Hepatocyte (in vitro differentiated cells): ENCODE measurements around the gene METRNL. TPM values are rescaled to one million over a fixed set of nuclear protein-coding genes. Genes with fewer than 3 reads are reported as not detected.

Source experiments
- DNase-seq: peaks from one replicate; pipeline ENCODE4 v3.0.0-alpha.2; 2016; ENCODE audit warnings: low spot score
- H2AFZ ChIP-seq: fragments of 200-600 bp; sonication (generic); 2 replicates; pipeline ENCODE4 v1.6.0; 2016; ENCODE audit warnings: antibody characterized with exemption, mild to moderate bottlenecking
- H3K27ac ChIP-seq: fragments of 200-600 bp; sonication (generic); 2 replicates; pipeline ENCODE4 v1.5.1; 2016; ENCODE audit warnings: mild to moderate bottlenecking
- H3K27me3 ChIP-seq: fragments of 200-600 bp; sonication (generic); 2 replicates; pipeline ENCODE4 v1.6.1; 2016
- H3K36me3 ChIP-seq: fragments of 200-600 bp; sonication (generic); replicated peaks from 2 replicates; pipeline ENCODE4 v1.5.1; 2016; ENCODE audit warnings: low read depth; ENCODE audit not compliant: insufficient read depth
- H3K4me1 ChIP-seq: fragments of 200-600 bp; sonication (generic); 2 replicates; pipeline ENCODE4 v1.5.1; 2016; ENCODE audit warnings: mild to moderate bottlenecking, moderate library complexity; ENCODE audit not compliant: insufficient read depth
- H3K4me2 ChIP-seq: fragments of 200-600 bp; sonication (generic); 2 replicates; pipeline ENCODE4 v1.6.0; 2016
- H3K4me3 ChIP-seq: fragments of 200-600 bp; sonication (generic); 2 replicates; pipeline ENCODE4 v1.5.1; 2016; ENCODE audit warnings: mild to moderate bottlenecking
- H3K79me2 ChIP-seq: fragments of 200-600 bp; sonication (generic); 2 replicates; pipeline ENCODE4 v1.6.0; 2017; ENCODE audit warnings: mild to moderate bottlenecking
- H3K9me2 ChIP-seq: fragments of 200-600 bp; sonication (generic); replicated peaks from 2 replicates; pipeline ENCODE4 v1.6.0; 2017; ENCODE audit warnings: mild to moderate bottlenecking; ENCODE audit not compliant: insufficient read depth
- H3K9me3 ChIP-seq: fragments of 200-600 bp; sonication (generic); 2 replicates; pipeline ENCODE4 v1.5.1; 2016; ENCODE audit warnings: low read depth, mild to moderate bottlenecking
- H4K20me1 ChIP-seq: fragments of 200-600 bp; sonication (generic); 2 replicates; pipeline ENCODE4 v1.6.0; 2016; ENCODE audit warnings: mild to moderate bottlenecking; ENCODE audit not compliant: insufficient read depth, poor library complexity, severe bottlenecking
- CTCF ChIP-seq: fragments of 200-600 bp; sonication (generic); IDR thresholded peaks from 2 replicates; pipeline ENCODE4 v1.5.1; 2016; ENCODE audit warnings: antibody characterized with exemption, mild to moderate bottlenecking; ENCODE audit not compliant: poor library complexity
- EZH2 ChIP-seq: fragments of 200-600 bp; sonication (generic); IDR thresholded peaks from 2 replicates; pipeline ENCODE4 v1.6.1; 2016; ENCODE audit warnings: antibody characterized with exemption, mild to moderate bottlenecking, borderline replicate concordance
- EZH2phosphoT487 ChIP-seq: fragments of 200-600 bp; sonication (generic); IDR thresholded peaks from one replicate; pipeline ENCODE4 v1.6.1; 2018; ENCODE audit warnings: antibody characterized with exemption, mild to moderate bottlenecking, low read depth, moderate library complexity; ENCODE audit not compliant: unreplicated experiment, severe bottlenecking
- WGBS: methylation state at CpG from one replicate; pipeline ENCODE4 v1.1.6; 2016; ENCODE audit warnings: low lambda C conversion rate; ENCODE audit errors: missing lambda C conversion rate; 5-methylcytosine and 5-hydroxymethylcytosine counted together
- polyA plus RNA-seq: library from polyadenylated mRNA; unstranded; fragments of >200 nt; fragmentation: Nextera tagmentation; extraction: Ambion mirVana; gene quantifications from 2 replicates; pipeline ENCODE4 v1.2.1, GENCODE V29; 2016
- total RNA-seq: library from RNA; depleted of rRNA; stranded (reverse); fragments of >200 nt; gene quantifications from 2 replicates; pipeline ENCODE4 v1.2.3, GENCODE V29; 2014

The METRNL gene
- total and polyA plus RNA-seq, 2 experiments from 2014 or later: 97.2 to 164 TPM

GRCh38 chr17:83081684-83082201 lies 2.3 kb downstream of the METRNL start:
- peaks cover 58% of the 10 kb centered on the region for H3K79me2 ChIP-seq
- TF ChIP-seq EZH2 (no peak), CTCF (no peak), EZH2phosphoT487 (no peak)
- H3K4me3 ChIP-seq: peak overlapping the region; percentile 89
- no peak overlapping the region for H2AFZ ChIP-seq
- H3K36me3 ChIP-seq: no peaks in the 10 kb centered on the region
- H3K9me2 ChIP-seq: no peaks in the 10 kb centered on the region
- H3K9me3 ChIP-seq: no peaks in the 10 kb centered on the region
- DNase-seq: peak; percentile 86
- peak overlapping the region; percentile 98 for H3K4me2 ChIP-seq
- H3K4me1 ChIP-seq: peaks cover 56% of the 10 kb centered on the region
- H3K27me3 ChIP-seq: peaks cover 15% of the 10 kb centered on the region
- 45% methylated on average over 23 of the region's 23 CpGs for WGBS
- H4K20me1 ChIP-seq: peaks cover 22% of the 10 kb centered on the region
- H3K27ac ChIP-seq: peak overlapping the region; percentile 96

GRCh38 chr17:83082424-83082823 lies 3.0 kb downstream of the METRNL start:
- H3K36me3 ChIP-seq: no peaks in the 10 kb centered on the region
- peak overlapping the region; percentile 98 for H3K4me2 ChIP-seq

GRCh38 chr17:83082909-83083367 lies 3.5 kb downstream of the METRNL start:
- H2AFZ ChIP-seq: no peak overlapping the region
- H3K9me3 ChIP-seq: no peaks in the 10 kb centered on the region

More at GRCh38 chr17:83082424-83082823, 3.0 kb downstream of the METRNL start:
- H3K9me2 ChIP-seq: no peaks in the 10 kb centered on the region
- H3K79me2 ChIP-seq: peaks cover 64% of the 10 kb centered on the region
- TF ChIP-seq CTCF (no peak), EZH2phosphoT487 (no peak), EZH2 (no peak)
- DNase-seq: no peak
- no peak overlapping the region for H2AFZ ChIP-seq
- WGBS: 89% methylated on average over 8 of the region's 8 CpGs
- peak overlapping the region; percentile 96 for H3K27ac ChIP-seq
- H3K27me3 ChIP-seq: peaks cover 12% of the 10 kb centered on the region
- H3K9me3 ChIP-seq: no peaks in the 10 kb centered on the region
- peaks cover 22% of the 10 kb centered on the region for H4K20me1 ChIP-seq
- peaks cover 63% of the 10 kb centered on the region for H3K4me1 ChIP-seq
- no peak overlapping the region for H3K4me3 ChIP-seq

More at GRCh38 chr17:83082909-83083367, 3.5 kb downstream of the METRNL start:
- Histone ChIP-seq H4K20me1 (peaks cover 24% of the 10 kb centered on the region), H3K36me3 (no peaks in the 10 kb centered on the region), H3K79me2 (peaks cover 70% of the 10 kb centered on the region), H3K4me1 (peaks cover 68% of the 10 kb centered on the region), H3K9me2 (no peaks in the 10 kb centered on the region), H3K27me3 (peaks cover 8% of the 10 kb centered on the region), H3K4me3 (no peak overlapping the region), H3K27ac (peak overlapping the region; percentile 96), H3K4me2 (peak overlapping the region; percentile 98)
- no peak for DNase-seq
- TF ChIP-seq CTCF (no peak), EZH2 (no peak), EZH2phosphoT487 (no peak)
- WGBS: 82% methylated on average over 20 of the region's 20 CpGs
